ENCODE measurements around the gene KAZN. TPM values are rescaled to one million over a fixed set of nuclear protein-coding genes. Genes with fewer than 3 reads are reported as not detected.

The KAZN gene
- polyA plus RNA-seq, 1 of the 3 experiments (the other 2 are of a cell fraction), result 6.8 TPM

- TF ChIP-seq REST (IDR thresholded peaks at IDR 0.05; ENCODE audit: low read depth, low read length) (no peak), FOSL2 (IDR thresholded peaks at IDR 0.05; ENCODE audit: borderline replicate concordance, low read depth) (no peak), TCF12 (IDR thresholded peaks at IDR 0.05) (no peak), TAF1 (IDR thresholded peaks at IDR 0.05; ENCODE audit: borderline replicate concordance, low read depth, low read length) (no peak), FOXJ3 (CRISPR knock-in tag; IDR thresholded peaks at IDR 0.05) (no peak), POLR2AphosphoS5 (IDR thresholded peaks at IDR 0.05; ENCODE audit: low read depth, low read length) (no peak), RAD21 (IDR thresholded peaks at IDR 0.05; ENCODE audit: low read length) (no peak)
These were observed 356.9 kb downstream of the KAZN start (continued) for GRCh38 chr1:14955402-14955801.

- H4K20me1 ChIP-seq (ENCODE audit: insufficient read depth), result peaks cover 4% of the 10 kb centered on the region; the same call in 1 of the 2 replicates
- H3K4me3 ChIP-seq (ENCODE audit: low read depth in 2 of 2, low read length in 1 of 2), result no peak overlapping the region
- ChIA-PET CTCF (no interaction called here), POLR2A (no interaction called here)
- 90% methylated on average over 4 of the region's 4 CpGs for WGBS (ENCODE audit: low lambda C conversion rate)
- H3K79me2 ChIP-seq (ENCODE audit: insufficient read depth), result peaks cover 93% of the 10 kb centered on the region; the same call in 1 of the 2 replicates
- H3K36me3 ChIP-seq (replicated peaks in 1 of 2; ENCODE audit: control insufficient read depth in 1 of 2, insufficient read depth in 2 of 2, low read length in 1 of 2), result peaks cover 3 to 12% of the 10 kb centered on the region in 2 experiments
- H2AFZ ChIP-seq (ENCODE audit: low read depth), result no peak overlapping the region
- TF ChIP-seq CHD2 (IDR thresholded peaks at IDR 0.05; ENCODE audit: low read length, partially characterized antibody) (no peak), YY1 (IDR thresholded peaks at IDR 0.05; ENCODE audit: low read depth) (no peak), RFX5 (IDR thresholded peaks at IDR 0.05; ENCODE audit: low read length) (no peak), POLR2AphosphoS5 (IDR thresholded peaks at IDR 0.05; ENCODE audit: low read depth, low read length) (no peak), SMC3 (IDR thresholded peaks at IDR 0.05; ENCODE audit: low read depth, low read length) (no peak), TAF1 (IDR thresholded peaks at IDR 0.05; ENCODE audit: borderline replicate concordance, low read depth, low read length) (no peak), FOXM1 (IDR thresholded peaks at IDR 0.05; ENCODE audit: low read depth) (no peak), FOSL2 (IDR thresholded peaks at IDR 0.05; ENCODE audit: borderline replicate concordance, low read depth) (no peak), TEAD4 (IDR thresholded peaks at IDR 0.05; ENCODE audit: borderline replicate concordance, insufficient read depth) (no peak)
- no peak overlapping the region for H3K27ac ChIP-seq (ENCODE audit: low read depth in 2 of 2, low read length in 1 of 2)
- H3K27me3 ChIP-seq (ENCODE audit: insufficient read depth), result no peaks in the 10 kb centered on the region
- H3K9me2 ChIP-seq, result no peaks in the 10 kb centered on the region
- H3K4me1 ChIP-seq (ENCODE audit: control insufficient read depth in 1 of 2, insufficient read depth in 2 of 2, low read depth in 1 of 2, low read length in 1 of 2), result no peaks in the 10 kb centered on the region; a peak in 1 of 4 replicates
- H3F3A ChIP-seq (replicated peaks; ENCODE audit: insufficient read depth), result no peaks in the 10 kb centered on the region
- no peak overlapping the region for H3K4me2 ChIP-seq
- DNase-seq, result no peak
- H3K9ac ChIP-seq, result no peak overlapping the region
- H3K9me3 ChIP-seq, result no peaks in the 10 kb centered on the region
These were observed 357.5 kb downstream of the KAZN start for GRCh38 chr1:14955976-14956375.
